Activated T-helper 1 cell treated with anti-CD3 and anti-CD28 coated beads, Interleukin-2, amount 50 U/mL, for 16 hours (primary cell): Measurements from ENCODE around the gene TMEM190.
A peak's percentile ranks its signal among the peaks of the same experiment; 100 is the strongest.
"Not testable (repeated sequence)": the region's sequence is repeated elsewhere in the genome, so short reads cannot be mapped to it uniquely, and the experiment has no call there.

ENCODE experiments used
- DNase-seq, 2 donors: peaks; one replicate each; pipeline ENCODE4 v3.0.0-alpha.2; 2020; ENCODE audit warnings: low read depth in 1 of 2, low spot score in 1 of 2

Gene TMEM190

GRCh38 chr19:55418185-55418584, 41.6 kb downstream of the TMEM190 start:
- peak in 1 of 2 donors; percentile 16 for DNase-seq

- no peak for DNase-seq
Observed at GRCh38 chr19:55419103-55419502, 42.5 kb downstream of the TMEM190 start.

DNA sequence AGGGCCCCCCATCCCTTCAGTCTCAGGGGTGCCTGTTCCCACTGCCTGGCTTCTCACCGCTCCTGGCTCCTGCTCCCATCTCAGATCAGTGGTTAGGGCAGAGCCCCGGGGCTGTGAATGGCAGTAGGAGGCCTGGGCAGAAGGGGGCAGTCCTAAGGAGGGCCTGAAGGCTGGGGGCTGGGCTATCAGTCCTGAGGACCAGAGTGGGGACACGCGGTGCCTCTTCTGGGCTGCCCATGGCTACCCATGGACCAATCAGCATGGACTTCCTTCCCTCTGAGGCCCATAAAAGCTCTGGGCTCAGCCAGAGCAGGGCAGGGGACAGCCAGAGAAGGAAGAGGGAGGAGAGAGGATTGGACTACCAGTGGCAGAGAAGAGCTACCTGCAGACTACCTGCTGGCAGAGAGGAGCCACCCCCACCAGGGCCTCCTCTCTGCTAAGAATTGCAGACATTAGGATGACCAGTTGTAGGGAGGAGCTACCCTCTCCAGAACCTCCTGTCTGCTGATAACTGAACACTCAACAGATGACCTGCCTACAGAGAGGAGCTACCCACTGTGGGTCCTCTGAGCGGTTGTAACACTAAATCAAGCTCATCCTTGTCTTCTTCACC, 43.1 kb downstream of the TMEM190 start:
- no peak for DNase-seq

- DNase-seq = not testable (repeated sequence)
Observed at GRCh38 chr19:55421281-55421680, 44.7 kb downstream of the TMEM190 start.

DNA sequence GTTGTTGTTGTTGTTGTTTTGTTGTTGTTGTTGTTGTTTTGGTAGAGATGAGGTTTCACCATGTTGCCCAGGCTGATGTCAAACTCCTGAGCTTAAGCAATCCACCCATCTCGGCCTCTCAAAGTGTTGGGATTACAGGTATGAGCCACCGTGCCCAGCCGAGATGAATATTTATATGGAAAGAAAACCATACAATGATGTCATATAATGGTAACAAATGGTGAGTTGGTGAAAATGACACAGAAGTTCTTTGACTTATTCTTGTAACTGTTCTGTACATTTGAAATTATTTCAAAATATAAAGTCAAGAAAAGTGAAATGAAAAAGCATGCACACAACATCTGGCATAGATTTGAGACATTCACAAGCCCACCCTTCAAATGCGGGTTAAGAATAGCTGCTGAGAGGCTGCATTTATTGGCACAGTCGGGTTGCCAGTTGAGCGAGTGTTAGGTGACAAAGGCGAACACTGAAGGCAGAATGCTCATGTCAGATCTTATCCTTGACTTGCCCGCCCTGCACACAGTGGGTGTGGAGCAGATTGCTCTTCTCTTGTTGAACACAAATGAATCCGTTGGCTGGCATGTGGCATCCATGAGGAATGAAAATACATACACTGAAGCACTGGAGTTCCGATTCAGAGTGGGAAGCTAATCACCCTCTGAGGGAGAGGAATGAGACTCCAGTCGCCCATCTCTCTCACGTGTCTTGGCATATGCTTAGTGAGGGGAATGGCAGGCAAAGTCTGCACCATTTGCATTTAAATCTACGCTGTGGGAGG, 46.8 kb downstream of the TMEM190 start:
- no peak for DNase-seq

DNA sequence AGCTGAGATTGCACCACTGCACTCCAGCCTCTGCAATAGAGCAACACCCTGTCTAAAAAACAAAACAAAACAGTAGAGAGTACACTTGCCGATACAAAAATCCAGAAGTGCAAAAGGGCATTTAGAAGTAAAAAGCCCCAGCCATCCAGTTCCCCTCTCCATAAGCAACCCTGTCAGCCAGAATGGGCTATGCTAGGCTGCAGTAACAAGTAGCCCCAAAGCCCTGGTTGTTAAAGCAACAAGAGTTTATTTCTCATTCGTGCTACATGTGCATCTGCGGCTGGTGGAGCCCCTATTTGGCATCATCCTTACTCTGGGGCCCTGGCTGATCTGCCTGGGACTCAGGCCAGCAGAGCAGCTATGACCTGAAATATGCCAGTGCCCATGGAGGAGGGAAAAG, 47.9 kb downstream of the TMEM190 start:
- DNase-seq = no peak

DNA sequence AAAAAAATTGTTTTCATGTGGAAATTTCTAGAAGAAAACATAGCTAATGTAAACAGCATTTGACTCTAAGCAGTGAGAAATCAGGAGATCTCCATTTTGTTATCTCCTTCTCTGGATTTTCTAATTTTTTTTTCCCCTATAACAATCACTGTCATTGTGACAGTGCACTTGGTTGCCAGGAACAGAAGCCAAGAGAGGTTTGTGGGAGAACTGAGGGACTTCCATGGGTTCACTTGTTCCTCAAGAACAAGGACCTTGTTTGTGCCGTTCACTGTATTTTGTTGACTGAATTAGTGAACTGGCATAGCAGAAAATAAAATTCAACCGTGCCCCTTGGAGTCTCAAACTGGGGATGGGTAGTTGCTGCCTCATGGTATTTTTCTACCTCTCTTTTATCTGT, 49.4 kb downstream of the TMEM190 start:
- no peak for DNase-seq
